DOHH2 (cell line): ENCODE measurements around the gene GPR157.

Experiments
- H3F3A ChIP-seq: fragments of 200-600 bp; sonication (generic), shearing (Covaris generic); 2 replicates; pipeline ENCODE4 v1.6.0; 2016; ENCODE audit warnings: antibody characterized with exemption, mild to moderate bottlenecking; ENCODE audit not compliant: control insufficient read depth, insufficient read depth
- H3K27ac ChIP-seq: fragments of 200-600 bp; sonication (generic); 2 replicates; pipeline ENCODE4 v1.5.1; 2014; ENCODE audit warnings: low read depth, mild to moderate bottlenecking, low read length, moderate library complexity
- H3K27me3 ChIP-seq: fragments of 200-600 bp; sonication (generic); 2 replicates; pipeline ENCODE4 v1.6.1; 2014; ENCODE audit warnings: mild to moderate bottlenecking, low read length, mixed read lengths; ENCODE audit not compliant: control insufficient read depth
- H3K36me3 ChIP-seq: fragments of 200-600 bp; sonication (generic); 2 replicates; pipeline ENCODE4 v1.6.1; 2014; ENCODE audit warnings: mild to moderate bottlenecking, low read length, moderate library complexity, mixed read lengths; ENCODE audit not compliant: control insufficient read depth
- H3K4me1 ChIP-seq: fragments of 200-600 bp; sonication (generic); 2 replicates; pipeline ENCODE4 v1.6.1; 2014; ENCODE audit warnings: mild to moderate bottlenecking, low read length, mixed read lengths; ENCODE audit not compliant: control insufficient read depth
- H3K4me2 ChIP-seq: fragments of 200-600 bp; sonication (generic); 2 replicates; pipeline ENCODE4 v1.6.0; 2014; ENCODE audit warnings: mild to moderate bottlenecking, low read length, moderate library complexity
- H3K4me3 ChIP-seq: fragments of 200-600 bp; sonication (generic); 2 replicates; pipeline ENCODE4 v1.5.1; 2014; ENCODE audit warnings: mild to moderate bottlenecking, low read length, mixed read lengths
- H3K79me2 ChIP-seq: fragments of 200-600 bp; sonication (generic); 2 replicates; pipeline ENCODE4 v1.6.1; 2014; ENCODE audit warnings: mild to moderate bottlenecking, low read length, mixed read lengths; ENCODE audit not compliant: control insufficient read depth
- H3K9me2 ChIP-seq: fragments of 200-600 bp; sonication (generic); replicated peaks from 2 replicates; pipeline ENCODE4 v1.6.1; 2014; ENCODE audit warnings: mild to moderate bottlenecking, low read length, mixed read lengths; ENCODE audit not compliant: control insufficient read depth
- H3K9me3 ChIP-seq: fragments of 200-600 bp; sonication (generic); 2 replicates; pipeline ENCODE4 v1.6.1; 2014; ENCODE audit warnings: antibody characterized with exemption, low read length, mixed read lengths; ENCODE audit not compliant: control insufficient read depth, insufficient read depth
- H4K20me1 ChIP-seq: fragments of 200-600 bp; sonication (generic); 2 replicates; pipeline ENCODE4 v1.6.0; 2014; ENCODE audit warnings: low read depth, mild to moderate bottlenecking, antibody characterized with exemption, low read length, moderate library complexity; ENCODE audit not compliant: control insufficient read depth, insufficient read depth
- EZH2phosphoT487 ChIP-seq: fragments of 200-600 bp; sonication (generic); IDR thresholded peaks from 2 replicates; pipeline ENCODE4 v1.6.1; 2017; ENCODE audit warnings: borderline replicate concordance, mild to moderate bottlenecking, antibody characterized with exemption, low read length, moderate library complexity, mixed read lengths
- TF ChIP-seq, protein P1 (sequence below): fragments of 200-600 bp; sonication (generic); IDR thresholded peaks from one replicate; pipeline ENCODE4 v1.5.1; 2014; ENCODE audit warnings: antibody characterized with exemption, mild to moderate bottlenecking, low read depth, low read length; ENCODE audit not compliant: poor library complexity, severe bottlenecking

Gene GPR157

DNA sequence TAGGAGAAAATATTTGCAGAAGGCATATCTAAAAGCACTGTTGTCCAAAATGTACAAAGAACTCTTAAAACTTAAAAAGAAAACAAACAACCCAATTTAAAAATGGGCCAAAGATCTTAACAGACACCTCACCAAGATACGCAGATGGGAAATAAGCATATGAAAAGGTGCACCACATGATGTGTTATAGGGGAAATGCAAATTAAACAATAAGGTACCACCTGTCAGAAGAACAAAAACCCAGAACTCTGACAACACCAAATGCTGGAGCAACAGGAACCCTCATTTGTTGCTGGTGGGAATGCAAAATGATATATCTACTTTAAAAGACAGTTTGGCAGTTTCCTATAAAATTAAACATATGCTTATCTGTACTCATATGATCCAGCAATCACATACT, 77.5 kb downstream of the GPR157 start:
- H4K20me1 ChIP-seq = peaks cover 18% of the 10 kb centered on the region; the same call in 1 of the 2 replicates
- H3K9me2 ChIP-seq = no peaks in the 10 kb centered on the region
- H3K36me3 ChIP-seq = peaks cover 88% of the 10 kb centered on the region
- no peak overlapping the region for H3K4me2 ChIP-seq
- H3K27ac ChIP-seq = no peak overlapping the region
- H3K27me3 ChIP-seq = no peaks in the 10 kb centered on the region
- peaks cover 26% of the 10 kb centered on the region for H3F3A ChIP-seq
- H3K79me2 ChIP-seq = peaks cover 78% of the 10 kb centered on the region
- no peak overlapping the region for H3K4me3 ChIP-seq
- H3K4me1 ChIP-seq = peaks cover 46% of the 10 kb centered on the region
- TF ChIP-seq, protein P1, sequence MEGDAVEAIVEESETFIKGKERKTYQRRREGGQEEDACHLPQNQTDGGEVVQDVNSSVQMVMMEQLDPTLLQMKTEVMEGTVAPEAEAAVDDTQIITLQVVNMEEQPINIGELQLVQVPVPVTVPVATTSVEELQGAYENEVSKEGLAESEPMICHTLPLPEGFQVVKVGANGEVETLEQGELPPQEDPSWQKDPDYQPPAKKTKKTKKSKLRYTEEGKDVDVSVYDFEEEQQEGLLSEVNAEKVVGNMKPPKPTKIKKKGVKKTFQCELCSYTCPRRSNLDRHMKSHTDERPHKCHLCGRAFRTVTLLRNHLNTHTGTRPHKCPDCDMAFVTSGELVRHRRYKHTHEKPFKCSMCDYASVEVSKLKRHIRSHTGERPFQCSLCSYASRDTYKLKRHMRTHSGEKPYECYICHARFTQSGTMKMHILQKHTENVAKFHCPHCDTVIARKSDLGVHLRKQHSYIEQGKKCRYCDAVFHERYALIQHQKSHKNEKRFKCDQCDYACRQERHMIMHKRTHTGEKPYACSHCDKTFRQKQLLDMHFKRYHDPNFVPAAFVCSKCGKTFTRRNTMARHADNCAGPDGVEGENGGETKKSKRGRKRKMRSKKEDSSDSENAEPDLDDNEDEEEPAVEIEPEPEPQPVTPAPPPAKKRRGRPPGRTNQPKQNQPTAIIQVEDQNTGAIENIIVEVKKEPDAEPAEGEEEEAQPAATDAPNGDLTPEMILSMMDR = no peak
- no peak for TF ChIP-seq EZH2phosphoT487
- no peaks in the 10 kb centered on the region for H3K9me3 ChIP-seq

DNA sequence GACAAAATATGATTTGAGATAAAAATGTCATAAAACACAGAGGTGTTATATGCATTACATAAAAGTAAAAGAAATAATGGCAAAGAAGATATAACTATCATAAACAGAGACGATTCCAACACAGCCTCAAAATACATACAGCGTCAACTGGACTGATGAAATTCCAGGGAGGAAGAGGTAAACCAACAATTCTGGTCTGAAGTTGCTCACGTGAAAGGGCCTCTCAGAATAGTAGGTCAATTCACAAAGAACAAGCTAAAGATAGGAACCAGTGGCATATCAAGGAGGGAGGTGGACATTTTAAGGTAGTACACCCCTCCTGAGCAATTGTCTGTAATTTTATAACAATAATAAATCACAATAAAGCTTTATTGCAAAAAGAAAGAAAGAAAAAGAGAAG, 78.1 kb downstream of the GPR157 start:
- Histone ChIP-seq H4K20me1 (peaks cover 18% of the 10 kb centered on the region; the same call in 1 of the 2 replicates), H3K27me3 (no peaks in the 10 kb centered on the region), H3K36me3 (peaks cover 88% of the 10 kb centered on the region), H3K4me1 (peaks cover 51% of the 10 kb centered on the region), H3F3A (peaks cover 29% of the 10 kb centered on the region), H3K79me2 (peaks cover 77% of the 10 kb centered on the region), H3K9me3 (no peaks in the 10 kb centered on the region), H3K9me2 (no peaks in the 10 kb centered on the region), H3K4me2 (no peak overlapping the region), H3K27ac (no peak overlapping the region), H3K4me3 (no peak overlapping the region)
- TF ChIP-seq EZH2phosphoT487 = no peak
- TF ChIP-seq, protein P1 = no peak
